Upper lobe of left lung (tissue), 6 donors: Measurements from ENCODE around the gene VAV3. TPM values are rescaled to one million over a fixed set of nuclear protein-coding genes. Genes with fewer than 3 reads are reported as not detected.

Experiments
- ATAC-seq, 2 donors: fragments of 200-7000 bp; cut with Tn5 transposase; one replicate each; pipeline ENCODE4 v1.9.1; 2022; ENCODE audit warnings: mild to moderate bottlenecking in 2 of 2, moderate library complexity in 2 of 2; ENCODE audit not compliant: low FRiP score in 2 of 2
- DNase-seq, 2 donors: peaks; one replicate each; pipeline ENCODE4 v3.0.0-alpha.2; 2019 to 2020
- H3K27ac ChIP-seq, 4 donors: fragments of 200-600 bp; sonication (generic); one replicate each; pipeline ENCODE4 v1.5.1; 2016 to 2019
- H3K27me3 ChIP-seq, 4 donors: fragments of 200-600 bp; sonication (generic); one replicate each; pipeline ENCODE4 v1.5.1; 2017 to 2019
- H3K36me3 ChIP-seq, 4 donors: fragments of 200-600 bp; sonication (generic); one replicate each; pipeline ENCODE4 v1.5.1; 2016 to 2019
- H3K4me1 ChIP-seq, 4 donors: fragments of 200-600 bp; sonication (generic); one replicate each; pipeline ENCODE4 v1.5.1; 2018 to 2019
- H3K4me3 ChIP-seq, 4 donors: fragments of 200-600 bp; sonication (generic); one replicate each; pipeline ENCODE4 v1.5.1; 2017 to 2019; ENCODE audit warnings: mild to moderate bottlenecking in 2 of 4, moderate library complexity in 1 of 4
- H3K9me3 ChIP-seq, 4 donors: fragments of 200-600 bp; sonication (generic); one replicate each; pipeline ENCODE4 v1.5.1; 2018 to 2019
- CTCF ChIP-seq, 6 experiments: fragments of 450-650 bp in 4 of 6; fragments of 200-600 bp in 2 of 6; sonication (generic) in 2 of 6; IDR thresholded peaks; one replicate each; pipeline ENCODE4 v1.5.1; 2016 to 2019; ENCODE audit warnings: antibody characterized with exemption in 6 of 6
- EP300 ChIP-seq, 4 donors: sonication (generic); formaldehyde crosslinking; IDR thresholded peaks; one replicate each; pipeline ENCODE4 v1.5.1; 2017; ENCODE audit warnings: antibody characterized with exemption in 4 of 4, control low read depth in 2 of 4
- POLR2A ChIP-seq, 4 donors: fragments of 450-650 bp; IDR thresholded peaks; one replicate each; pipeline ENCODE4 v1.5.1; 2016 to 2017; ENCODE audit warnings: antibody characterized with exemption in 4 of 4, mild to moderate bottlenecking in 2 of 4
- POLR2AphosphoS5 ChIP-seq, 2 donors: sonication (generic); formaldehyde crosslinking; IDR thresholded peaks; one replicate each; pipeline ENCODE4 v1.5.1; 2017; ENCODE audit warnings: antibody characterized with exemption in 2 of 2
- WGBS, 2 donors: methylation state at CpG; one replicate each; pipeline ENCODE4 v1.1.5; 2017 to 2018; 5-methylcytosine and 5-hydroxymethylcytosine counted together
- total RNA-seq, 6 donors: library from RNA; depleted of rRNA in 4 of 6; stranded (reverse); fragments of >200 nt in 4 of 6; gene quantifications; one replicate each; pipeline versions ENCODE4 v1.1.0 to v1.2.1, GENCODE V29; 2016 to 2021
- donor health status: DM: no; HTN: no; CAD: no; lungs with moderate emphysema.
- donor health status: DM: no; HTN: yes; CAD: no; lungs with severe emphysema.

Gene VAV3
- total RNA-seq, 6 donors from 2014 or later = 5.9 to 13.6 (median 7.8) TPM

GRCh38 chr1:107771377-107771776, 193.6 kb downstream of the VAV3 start:
- no peaks in the 10 kb centered on the region for H3K36me3 ChIP-seq
- no peak for TF ChIP-seq EP300 (IDR thresholded peaks at IDR 0.05)
- TF ChIP-seq POLR2A (IDR thresholded peaks at IDR 0.05) = no peak
- no peak for TF ChIP-seq POLR2AphosphoS5 (IDR thresholded peaks at IDR 0.05)
- TF ChIP-seq CTCF (IDR thresholded peaks at IDR 0.05) = no peak
- peak in 1 of 2 donors; percentile 19 for DNase-seq
- no peak for ATAC-seq
- H3K9me3 ChIP-seq = no peaks in the 10 kb centered on the region
- no peak overlapping the region for H3K27ac ChIP-seq
- no peaks in the 10 kb centered on the region for H3K27me3 ChIP-seq
- 95 to 98% methylated on average over 13 of the region's 13 CpGs for WGBS, 2 donors
- H3K4me3 ChIP-seq = no peak overlapping the region
- no peaks in the 10 kb centered on the region for H3K4me1 ChIP-seq

- 70 to 71% methylated on average over 3 of the region's 3 CpGs for WGBS, 2 donors
- H3K36me3 ChIP-seq = peaks cover 0 to 6% (median 0%) of the 10 kb centered on the region in 4 donors
These were observed 197.8 kb downstream of the VAV3 start for GRCh38 chr1:107767156-107767582.

GRCh38 chr1:107766533-107766932, 198.4 kb downstream of the VAV3 start:
- TF ChIP-seq CTCF (IDR thresholded peaks at IDR 0.05) = no peak
- TF ChIP-seq EP300 (IDR thresholded peaks at IDR 0.05) = no peak
- no peak for TF ChIP-seq POLR2A (IDR thresholded peaks at IDR 0.05)
- TF ChIP-seq POLR2AphosphoS5 (IDR thresholded peaks at IDR 0.05) = no peak
- DNase-seq (no peak), ATAC-seq (no peak)
- Histone ChIP-seq H3K4me3 (no peak overlapping the region), H3K27me3 (no peaks in the 10 kb centered on the region), H3K36me3 (peaks cover 0 to 6% (median 0%) of the 10 kb centered on the region in 4 donors), H3K4me1 (no peaks in the 10 kb centered on the region), H3K27ac (no peak overlapping the region), H3K9me3 (no peaks in the 10 kb centered on the region)
- WGBS, 2 donors = 34 to 86% methylated on average over 1 of the region's 1 CpG

More at GRCh38 chr1:107767156-107767582, 197.8 kb downstream of the VAV3 start:
- Histone ChIP-seq H3K27me3 (no peaks in the 10 kb centered on the region), H3K4me1 (no peaks in the 10 kb centered on the region), H3K4me3 (no peak overlapping the region), H3K27ac (no peak overlapping the region), H3K9me3 (no peaks in the 10 kb centered on the region)
- no peak for DNase-seq
- TF ChIP-seq POLR2AphosphoS5 (IDR thresholded peaks at IDR 0.05) (no peak), EP300 (IDR thresholded peaks at IDR 0.05) (no peak), CTCF (IDR thresholded peaks at IDR 0.05) (no peak), POLR2A (IDR thresholded peaks at IDR 0.05) (no peak)
- no peak for ATAC-seq

- H3K27ac ChIP-seq = no peak overlapping the region
- WGBS, 2 donors = 85 to 90% methylated on average over 6 of the region's 6 CpGs
- H3K4me3 ChIP-seq = no peak overlapping the region
- H3K9me3 ChIP-seq = no peaks in the 10 kb centered on the region
- H3K27me3 ChIP-seq = no peaks in the 10 kb centered on the region
- ATAC-seq = no peak
- DNase-seq = no peak
- peaks cover 0 to 6% (median 0%) of the 10 kb centered on the region in 4 donors for H3K36me3 ChIP-seq
- H3K4me1 ChIP-seq = no peaks in the 10 kb centered on the region
- no peak for TF ChIP-seq CTCF (IDR thresholded peaks at IDR 0.05)
These were observed 202.1 kb downstream of the VAV3 start for GRCh38 chr1:107762751-107763390.

GRCh38 chr1:107760065-107760464, 204.9 kb downstream of the VAV3 start:
- no peak for ATAC-seq
- H3K4me3 ChIP-seq = no peak overlapping the region
- 94 to 98% methylated on average over 3 of the region's 3 CpGs for WGBS, 2 donors
- TF ChIP-seq EP300 (IDR thresholded peaks at IDR 0.05) (no peak), CTCF (IDR thresholded peaks at IDR 0.05) (no peak), POLR2AphosphoS5 (IDR thresholded peaks at IDR 0.05) (no peak), POLR2A (IDR thresholded peaks at IDR 0.05) (no peak)
- H3K27ac ChIP-seq = no peak overlapping the region
- peaks cover 0 to 11% (median under 1%) of the 10 kb centered on the region in 4 donors for H3K36me3 ChIP-seq
- no peak for DNase-seq
- no peaks in the 10 kb centered on the region for H3K9me3 ChIP-seq
- no peaks in the 10 kb centered on the region for H3K4me1 ChIP-seq
- H3K27me3 ChIP-seq = no peaks in the 10 kb centered on the region
